ENCODE data around the gene EEF2K.

- TF ChIP-seq POLR2A (IDR thresholded peaks at IDR 0.05; ENCODE audit: low read length) (no peak), GATA1 (IDR thresholded peaks at IDR 0.05; ENCODE audit: low read depth, low read length) (no peak)
Measured at GRCh38 chr16:22285080-22285479, 79.0 kb downstream of the EEF2K start.
